Spleen (tissue), 11 donors: Measurements from ENCODE around the gene CCDC3. TPM values are rescaled to one million over a fixed set of nuclear protein-coding genes. Genes with fewer than 3 reads are reported as not detected.

Source experiments
- DNase-seq: peaks from one replicate; pipeline ENCODE4 v3.0.0-alpha.2; 2020
- H3K27ac ChIP-seq, 8 donors: fragments of 200-600 bp; sonication (generic) in 7 of 8; 1 replicate in 4 of 8; 2 replicates in 4 of 8; pipeline versions ENCODE4 v1.5.0 to v1.8.0; 2016 to 2021; ENCODE audit warnings: inconsistent platforms in 4 of 8, mild to moderate bottlenecking in 4 of 8, moderate library complexity in 1 of 8
- H3K27me3 ChIP-seq, 7 donors: fragments of 200-600 bp; sonication (generic) in 6 of 7; replicated peaks in 1 of 7; 1 replicate in 4 of 7; 2 replicates in 3 of 7; pipeline versions ENCODE4 v1.5.0 to v1.8.0; 2016 to 2021; ENCODE audit warnings: inconsistent platforms in 3 of 7, mild to moderate bottlenecking in 1 of 7
- H3K36me3 ChIP-seq, 6 donors: fragments of 200-600 bp; sonication (generic) in 5 of 6; 1 replicate in 4 of 6; 2 replicates in 2 of 6; pipeline versions ENCODE4 v1.5.0 to v1.8.0; 2016 to 2021; ENCODE audit warnings: inconsistent platforms in 2 of 6
- H3K4me1 ChIP-seq, 6 donors: fragments of 200-600 bp; sonication (generic) in 5 of 6; 1 replicate in 3 of 6; 2 replicates in 3 of 6; pipeline versions ENCODE4 v1.5.0 to v1.8.0; 2016 to 2021; ENCODE audit warnings: inconsistent platforms in 3 of 6
- H3K4me3 ChIP-seq, 8 donors: fragments of 200-600 bp; sonication (generic) in 7 of 8; 1 replicate in 4 of 8; 2 replicates in 4 of 8; pipeline versions ENCODE4 v1.5.0 to v1.8.0; 2016 to 2021; ENCODE audit warnings: inconsistent platforms in 4 of 8, mild to moderate bottlenecking in 4 of 8, moderate library complexity in 2 of 8
- H3K9me3 ChIP-seq, 8 donors: fragments of 200-600 bp; sonication (generic) in 7 of 8; 1 replicate in 4 of 8; 2 replicates in 4 of 8; pipeline versions ENCODE4 v1.5.0 to v1.8.0; 2016 to 2021; ENCODE audit warnings: inconsistent platforms in 4 of 8
- CTCF ChIP-seq, 11 experiments: fragments of 200-600 bp in 7 of 11; fragments of 450-650 bp in 4 of 11; sonication (generic) in 4 of 11; IDR thresholded peaks in 8 of 11; conservative IDR thresholded peaks in 3 of 11; 1 replicate in 7 of 11; 2 replicates in 4 of 11; pipeline versions ENCODE4 v1.4.0 to v1.8.0; 2016 to 2021; ENCODE audit warnings: antibody characterized with exemption in 11 of 11, inconsistent platforms in 4 of 11, mild to moderate bottlenecking in 1 of 11
- POLR2A ChIP-seq, 3 donors: fragments of 450-650 bp; IDR thresholded peaks; one replicate each; pipeline ENCODE4 v1.5.1; 2017; ENCODE audit warnings: antibody characterized with exemption in 3 of 3, mild to moderate bottlenecking in 1 of 3
- POLR2AphosphoS5 ChIP-seq, 3 donors: sonication (generic); formaldehyde crosslinking; IDR thresholded peaks; one replicate each; pipeline ENCODE4 v1.5.1; 2017; ENCODE audit warnings: antibody characterized with exemption in 3 of 3
- WGBS, 5 donors: extraction: QIAGEN DNeasy Blood & Tissue Kit in 3 of 5; methylation state at CpG; one replicate each; pipeline versions ENCODE4 v1.1.5 to v1.1.7; 2013 to 2018; 5-methylcytosine and 5-hydroxymethylcytosine counted together
- intact Hi-C: fragments of 100-400 bp; cut with DNase I; formaldehyde crosslinking; loops from one replicate; pipeline ENCODE4 v1.15.0; 2023; ENCODE audit warnings: low total_unique reads
- polyA plus RNA-seq, 3 donors: library from polyadenylated mRNA; stranded (reverse); fragments of 200-250 nt; gene quantifications; one replicate each; pipeline ENCODE4 v1.2.1, GENCODE V29; 2013
- total RNA-seq, 7 donors: library from RNA; depleted of rRNA in 3 of 7; stranded (reverse); fragments of >200 nt in 3 of 7; fragmentation: NEBNext Ultra II Directional in 4 of 7; extraction: Animal tissue kit (Norgen Biotek cat#: 25700) in 4 of 7; gene quantifications; one replicate each; pipeline versions ENCODE4 v1.1.0 to v1.2.1, GENCODE V29; 2016 to 2021
- donor health status: healthy with polysubstance abuse.
- donor health status: DM: no; HTN: no; CAD: no; lungs with moderate emphysema.
- donor health status: DM: no; HTN: no; CAD: no.
- donor health status: Bipolar disorder and iron deficiency.
- donor health status: healthy.
- donor health status: DM: no; HTN: no; CAD: no.
- donor health status: DM: yes; HTN: yes; CAD: no.

CCDC3 gene
- total and polyA plus RNA-seq, 10 donors, result 4.7 to 36.9 (median 26.8) TPM

GRCh38 chr10:12902135-12902572, 99.4 kb downstream of the CCDC3 start:
- no peak overlapping the region for H3K4me3 ChIP-seq
- TF ChIP-seq POLR2A (IDR thresholded peaks at IDR 0.05), result no peak
- TF ChIP-seq CTCF (IDR thresholded peaks at IDR 0.05 in 8 of 11, conservative IDR thresholded peaks at IDR 0.05 in 3 of 11), result peak; percentile 29 to 78 (median 67)
- H3K9me3 ChIP-seq, result no peaks in the 10 kb centered on the region
- intact Hi-C loops, result no loop called here
- DNase-seq, result no peak
- H3K27me3 ChIP-seq, result no peaks in the 10 kb centered on the region
- peaks cover 0 to under 1% (median 0%) of the 10 kb centered on the region in 6 donors for H3K36me3 ChIP-seq
- no peaks in the 10 kb centered on the region for H3K4me1 ChIP-seq
- 9 to 16% (median 10%) methylated on average over 2 of the region's 2 CpGs for WGBS, 5 donors
- H3K27ac ChIP-seq, result no peak overlapping the region

GRCh38 chr10:12899546-12899945, 102.0 kb downstream of the CCDC3 start:
- Histone ChIP-seq H3K27ac (no peak overlapping the region), H3K9me3 (peaks cover 0 to 4% (median 0%) of the 10 kb centered on the region in 8 donors), H3K36me3 (peaks cover 0 to 7% (median 0%) of the 10 kb centered on the region in 6 donors), H3K27me3 (no peaks in the 10 kb centered on the region), H3K4me1 (no peaks in the 10 kb centered on the region), H3K4me3 (no peak overlapping the region)
- no peak for DNase-seq
- intact Hi-C loops, result no loop called here
- TF ChIP-seq POLR2AphosphoS5 (IDR thresholded peaks at IDR 0.05), result no peak
- TF ChIP-seq CTCF (IDR thresholded peaks at IDR 0.05 in 8 of 11, conservative IDR thresholded peaks at IDR 0.05 in 3 of 11), result no peak
- no peak for TF ChIP-seq POLR2A (IDR thresholded peaks at IDR 0.05)
- 87 to 94% (median 89%) methylated on average over 7 of the region's 7 CpGs for WGBS, 5 donors

- DNase-seq, result no peak
- H3K4me1 ChIP-seq, result no peaks in the 10 kb centered on the region
- 90 to 95% (median 92%) methylated on average over 24 of the region's 24 CpGs for WGBS, 5 donors
- no peak overlapping the region for H3K27ac ChIP-seq
- H3K27me3 ChIP-seq, result no peaks in the 10 kb centered on the region
- peaks cover 0 to 17% (median 7%) of the 10 kb centered on the region in 8 donors for H3K9me3 ChIP-seq
- TF ChIP-seq CTCF (IDR thresholded peaks at IDR 0.05 in 8 of 11, conservative IDR thresholded peaks at IDR 0.05 in 3 of 11) (no peak), POLR2A (IDR thresholded peaks at IDR 0.05) (no peak), POLR2AphosphoS5 (IDR thresholded peaks at IDR 0.05) (no peak)
- no peak overlapping the region for H3K4me3 ChIP-seq
- intact Hi-C loops, result no loop called here
- H3K36me3 ChIP-seq, result peaks cover 0 to 7% (median 0%) of the 10 kb centered on the region in 6 donors
These were observed 103.2 kb downstream of the CCDC3 start for GRCh38 chr10:12898271-12898670.

GRCh38 chr10:12897278-12897677, 104.2 kb downstream of the CCDC3 start:
- no peaks in the 10 kb centered on the region for H3K4me1 ChIP-seq
- no peak overlapping the region for H3K27ac ChIP-seq
- TF ChIP-seq CTCF (IDR thresholded peaks at IDR 0.05 in 8 of 11, conservative IDR thresholded peaks at IDR 0.05 in 3 of 11) (no peak), POLR2AphosphoS5 (IDR thresholded peaks at IDR 0.05) (no peak), POLR2A (IDR thresholded peaks at IDR 0.05) (no peak)
- 87 to 91% (median 89%) methylated on average over 6 of the region's 6 CpGs for WGBS, 5 donors
- no peaks in the 10 kb centered on the region for H3K27me3 ChIP-seq
- DNase-seq, result no peak
- H3K36me3 ChIP-seq, result peaks cover 0 to 7% (median 0%) of the 10 kb centered on the region in 6 donors
- H3K4me3 ChIP-seq, result no peak overlapping the region
- peaks cover 0 to 27% (median 17%) of the 10 kb centered on the region in 8 donors for H3K9me3 ChIP-seq
- intact Hi-C loops, result no loop called here
